GM23248 (cell line): ENCODE measurements around the gene FITM1. TPM values are rescaled to one million over a fixed set of nuclear protein-coding genes. Genes with fewer than 3 reads are reported as not detected.

ENCODE experiments used
- DNase-seq: peaks from one replicate; pipeline ENCODE4 v3.0.0-alpha.2; 2015
- H2AFZ ChIP-seq: fragments of 200-600 bp; sonication (generic); 2 replicates; pipeline ENCODE4 v1.6.1; 2016; ENCODE audit warnings: antibody characterized with exemption
- H3F3A ChIP-seq: fragments of 200-600 bp; sonication (generic); 2 replicates; pipeline ENCODE4 v1.6.1; 2016; ENCODE audit warnings: mild to moderate bottlenecking, antibody characterized with exemption, mixed run types; ENCODE audit not compliant: insufficient read depth
- H3K27ac ChIP-seq: fragments of 200-600 bp; sonication (generic); 2 replicates; pipeline ENCODE4 v1.5.1; 2016; ENCODE audit warnings: mild to moderate bottlenecking
- H3K27me3 ChIP-seq: fragments of 200-600 bp; sonication (generic); replicated peaks from 2 replicates; pipeline ENCODE4 v1.6.1; 2016; ENCODE audit warnings: mild to moderate bottlenecking; ENCODE audit not compliant: insufficient read depth
- H3K36me3 ChIP-seq: fragments of 200-600 bp; sonication (generic); 2 replicates; pipeline ENCODE4 v1.6.1; 2016; ENCODE audit warnings: low read depth, mild to moderate bottlenecking
- H3K4me1 ChIP-seq: fragments of 200-600 bp; sonication (generic); 2 replicates; pipeline ENCODE4 v1.6.1; 2016; ENCODE audit warnings: mild to moderate bottlenecking; ENCODE audit not compliant: insufficient read depth
- H3K4me2 ChIP-seq: fragments of 200-600 bp; sonication (generic); one replicate; pipeline ENCODE4 v1.6.1; 2016; ENCODE audit warnings: mild to moderate bottlenecking; ENCODE audit not compliant: unreplicated experiment
- H3K4me3 ChIP-seq: fragments of 200-600 bp; sonication (generic); 2 replicates; pipeline ENCODE4 v1.5.1; 2016; ENCODE audit warnings: mild to moderate bottlenecking
- H3K79me2 ChIP-seq: fragments of 200-600 bp; sonication (generic); 2 replicates; pipeline ENCODE4 v1.6.1; 2016; ENCODE audit warnings: mild to moderate bottlenecking; ENCODE audit not compliant: insufficient read depth
- H3K9ac ChIP-seq: fragments of 200-600 bp; sonication (generic); 2 replicates; pipeline ENCODE4 v1.6.1; 2016; ENCODE audit warnings: mild to moderate bottlenecking
- H3K9me2 ChIP-seq: fragments of 200-600 bp; sonication (generic); 2 replicates; pipeline ENCODE4 v1.6.1; 2016; ENCODE audit warnings: mixed run types, mild to moderate bottlenecking, moderate library complexity; ENCODE audit not compliant: insufficient read depth
- H3K9me3 ChIP-seq: fragments of 200-600 bp; sonication (generic); one replicate; pipeline ENCODE4 v1.6.1; 2017; ENCODE audit warnings: low read depth
- H4K20me1 ChIP-seq: fragments of 200-600 bp; sonication (generic); 2 replicates; pipeline ENCODE4 v1.6.0; 2016; ENCODE audit not compliant: insufficient read depth
- EZH2 ChIP-seq: fragments of 200-600 bp; sonication (generic); IDR thresholded peaks from 2 replicates; pipeline ENCODE4 v1.6.1; 2018; ENCODE audit warnings: antibody characterized with exemption, mild to moderate bottlenecking; ENCODE audit not compliant: insufficient read depth, poor library complexity, severe bottlenecking
- EZH2phosphoT487 ChIP-seq: fragments of 200-600 bp; sonication (generic); IDR thresholded peaks from 2 replicates; pipeline ENCODE4 v1.6.1; 2018; ENCODE audit warnings: antibody characterized with exemption, moderate library complexity, mild to moderate bottlenecking, low read depth; ENCODE audit not compliant: insufficient read depth
- WGBS, 2 experiments: methylation state at CpG; one replicate each; pipeline ENCODE4 v1.1.6; 2015 to 2017; ENCODE audit warnings: low lambda C conversion rate in 2 of 2, low coverage in 1 of 2; ENCODE audit errors: missing lambda C conversion rate in 2 of 2; 5-methylcytosine and 5-hydroxymethylcytosine counted together
- in situ Hi-C: fragments of 300-500 bp; cut with MboI; formaldehyde crosslinking; loops from 2 replicates; pipeline ENCODE4 v1.15.0; 2020
- polyA plus RNA-seq: library from polyadenylated mRNA; unstranded; fragments of >200 nt; fragmentation: Nextera tagmentation; extraction: Ambion mirVana; gene quantifications from 2 replicates; pipeline ENCODE4 v1.2.1, GENCODE V29; 2016
- total RNA-seq: library from RNA; depleted of rRNA; stranded (reverse); fragments of >200 nt; shearing (Covaris generic); gene quantifications from 2 replicates; pipeline ENCODE4 v1.2.3, GENCODE V29; 2014

FITM1 gene
- total and polyA plus RNA-seq, 2 experiments from 2014 or later: not detected

DNA sequence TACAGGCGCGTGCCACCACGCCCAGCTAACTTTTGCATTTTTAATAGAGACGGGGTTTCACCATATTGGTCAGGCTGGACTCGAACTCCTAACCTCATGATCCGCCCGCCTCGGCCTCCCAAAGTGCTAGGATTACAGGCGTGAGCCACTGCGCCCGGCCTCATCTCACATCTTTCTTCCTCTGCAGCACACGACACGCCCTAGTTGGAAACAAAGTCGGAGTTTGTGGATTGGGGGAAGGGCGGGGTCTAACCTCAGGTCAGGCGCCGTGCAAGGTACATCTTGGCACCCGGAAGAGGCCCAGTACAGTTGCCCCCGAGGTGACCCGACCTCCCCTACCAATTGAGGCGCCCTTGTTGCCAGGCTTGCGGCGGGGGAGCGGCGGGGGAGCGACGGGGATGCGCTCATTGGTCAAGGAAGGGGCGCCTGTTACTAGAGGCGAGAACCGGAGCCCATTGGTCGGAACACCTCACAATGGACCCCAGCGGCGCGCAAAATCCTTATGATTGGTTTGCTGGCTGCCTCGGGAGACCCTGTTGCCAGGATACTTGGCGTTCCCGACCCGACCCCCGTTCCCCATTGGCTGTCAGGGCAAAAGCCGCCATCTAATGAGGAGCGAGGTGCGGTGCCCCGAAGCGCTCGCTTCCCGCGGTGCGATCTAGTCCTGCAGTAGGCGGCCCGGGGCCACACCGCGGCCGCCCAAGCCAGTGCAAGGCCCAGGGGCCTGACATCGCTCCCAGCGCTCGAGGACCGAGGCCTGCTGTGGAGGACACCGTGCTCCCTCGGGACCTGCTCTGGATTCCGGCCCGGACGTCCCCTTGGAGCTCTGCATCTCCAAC, 41.2 kb downstream of the FITM1 start, which contains the start of gene REC8:
REC8 (plus strand) TSS at position 659 of the 839 bp plus-strand sequence. CDS start 473 bp downstream, outside the sequence.
- no peak within 1 kb of the TSS for H3K4me2 ChIP-seq
- no peak within 1 kb of the TSS for H3K27ac ChIP-seq
- in situ Hi-C loops: no loop called here
- no peaks in the 10 kb centered on the region for H3K4me1 ChIP-seq
- H4K20me1 ChIP-seq: no peaks in the 10 kb centered on the region
- peaks cover 11% of the 10 kb centered on the region for H3K36me3 ChIP-seq
- TF ChIP-seq EZH2phosphoT487 (no peak), EZH2 (no peak)
- H3K79me2 ChIP-seq: no peaks in the 10 kb centered on the region
- H3K4me3 ChIP-seq: no peak within 1 kb of the TSS
- H3K9me2 ChIP-seq: no peaks in the 10 kb centered on the region
- H3K27me3 ChIP-seq: no peaks in the 10 kb centered on the region
- no peaks in the 10 kb centered on the region for H3K9me3 ChIP-seq
- no peak within 1 kb of the TSS for H2AFZ ChIP-seq
- no peaks in the 10 kb centered on the region; the same call in 1 of the 2 replicates for H3F3A ChIP-seq
- no peak for DNase-seq
- WGBS, 2 experiments: 35 to 41% methylated on average over 55 to 59 of the region's 63 CpGs
- no peak within 1 kb of the TSS for H3K9ac ChIP-seq

- no peak overlapping the region for H2AFZ ChIP-seq
- no peaks in the 10 kb centered on the region for H3K9me2 ChIP-seq
- H3K4me2 ChIP-seq: no peak overlapping the region
- no peak overlapping the region for H3K9ac ChIP-seq
- no peaks in the 10 kb centered on the region for H4K20me1 ChIP-seq
- TF ChIP-seq EZH2 (no peak), EZH2phosphoT487 (no peak)
- H3K4me3 ChIP-seq: no peak overlapping the region
- H3K79me2 ChIP-seq: no peaks in the 10 kb centered on the region
- H3K9me3 ChIP-seq: no peaks in the 10 kb centered on the region
- H3F3A ChIP-seq: no peaks in the 10 kb centered on the region; the same call in 1 of the 2 replicates
- WGBS, 2 experiments: 58 to 74% methylated on average over 24 to 30 of the region's 30 CpGs
- DNase-seq: no peak
- no peaks in the 10 kb centered on the region for H3K4me1 ChIP-seq
- peaks cover 9% of the 10 kb centered on the region for H3K36me3 ChIP-seq
- in situ Hi-C loops: no loop called here
- no peak overlapping the region for H3K27ac ChIP-seq
- no peaks in the 10 kb centered on the region for H3K27me3 ChIP-seq
Observed at GRCh38 chr14:24172261-24172860, 41.9 kb downstream of the FITM1 start.

GRCh38 chr14:24172871-24173281, 42.4 kb downstream of the FITM1 start:
- no peak overlapping the region for H2AFZ ChIP-seq
- no peaks in the 10 kb centered on the region; the same call in 1 of the 2 replicates for H3F3A ChIP-seq
- in situ Hi-C loops: no loop called here
- no peaks in the 10 kb centered on the region for H3K9me3 ChIP-seq
- H3K79me2 ChIP-seq: no peaks in the 10 kb centered on the region
- H3K4me2 ChIP-seq: no peak overlapping the region
- no peaks in the 10 kb centered on the region for H4K20me1 ChIP-seq
- no peak for TF ChIP-seq EZH2phosphoT487
- TF ChIP-seq EZH2: no peak
- 90 to 91% methylated on average over 17 to 20 of the region's 20 CpGs for WGBS, 2 experiments
- H3K36me3 ChIP-seq: peaks cover 4% of the 10 kb centered on the region; the same call in 1 of the 2 replicates
- no peaks in the 10 kb centered on the region for H3K4me1 ChIP-seq
- no peak overlapping the region for H3K9ac ChIP-seq
- H3K27ac ChIP-seq: no peak overlapping the region
- H3K9me2 ChIP-seq: no peaks in the 10 kb centered on the region
- no peaks in the 10 kb centered on the region for H3K27me3 ChIP-seq
- no peak for DNase-seq
- H3K4me3 ChIP-seq: no peak overlapping the region

DNA sequence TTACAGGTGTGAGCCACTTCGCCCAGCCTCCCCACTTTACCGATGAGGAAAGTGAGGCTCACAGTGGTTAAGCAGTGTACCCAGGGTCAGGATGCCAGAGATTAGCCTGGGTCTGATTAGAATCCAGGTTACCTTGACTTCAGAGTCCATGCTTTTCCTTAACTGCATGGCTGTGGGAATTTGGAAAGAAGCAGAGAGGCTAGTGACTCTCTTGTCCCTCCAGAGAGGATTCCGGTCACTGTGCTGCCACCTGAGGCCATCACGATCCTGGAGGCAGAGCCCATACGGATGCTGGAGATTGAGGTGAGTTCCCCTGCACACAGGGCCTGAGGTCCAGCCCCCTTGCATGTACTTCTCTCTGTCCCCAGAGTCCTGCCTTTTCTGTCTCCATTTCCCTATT, 46.1 kb downstream of the FITM1 start:
- no peak for DNase-seq
- Histone ChIP-seq H3K4me2 (no peak overlapping the region), H3K9me2 (no peaks in the 10 kb centered on the region), H3K79me2 (no peaks in the 10 kb centered on the region), H3K4me3 (no peak overlapping the region), H3F3A (peaks cover 22% of the 10 kb centered on the region), H3K9me3 (no peaks in the 10 kb centered on the region), H3K9ac (no peak overlapping the region), H3K27me3 (no peaks in the 10 kb centered on the region), H3K4me1 (peaks cover 9% of the 10 kb centered on the region; the same call in 1 of the 2 replicates), H2AFZ (no peak overlapping the region), H3K36me3 (peaks cover 28% of the 10 kb centered on the region; the same call in 1 of the 2 replicates), H3K27ac (no peak overlapping the region), H4K20me1 (no peaks in the 10 kb centered on the region)
- in situ Hi-C loops: no loop called here
- 91 to 92% methylated on average over 5 of the region's 5 CpGs for WGBS, 2 experiments
- TF ChIP-seq EZH2phosphoT487: no peak
- TF ChIP-seq EZH2: no peak
